ENCODE data around the gene KCNQ1. TPM values are rescaled to one million over a fixed set of nuclear protein-coding genes. Genes with fewer than 3 reads are reported as not detected.

Gene KCNQ1
- total RNA-seq, 2 donors from 2014 or later: 51.4 to 55.8 TPM

GRCh38 chr11:2730272-2731129 is 285.7 kb downstream of the KCNQ1 start:
- Histone ChIP-seq H3K27ac (no peak overlapping the region), H3K36me3 (no peaks in the 10 kb centered on the region), H3K4me3 (no peak overlapping the region), H3K27me3 (no peaks in the 10 kb centered on the region), H3K9me3 (no peaks in the 10 kb centered on the region), H3K9ac (ENCODE audit: low read depth in 2 of 2, low read length in 2 of 2) (no peak overlapping the region), H3K4me1 (no peaks in the 10 kb centered on the region)
- no peak for DNase-seq
- TF ChIP-seq, protein P1, sequence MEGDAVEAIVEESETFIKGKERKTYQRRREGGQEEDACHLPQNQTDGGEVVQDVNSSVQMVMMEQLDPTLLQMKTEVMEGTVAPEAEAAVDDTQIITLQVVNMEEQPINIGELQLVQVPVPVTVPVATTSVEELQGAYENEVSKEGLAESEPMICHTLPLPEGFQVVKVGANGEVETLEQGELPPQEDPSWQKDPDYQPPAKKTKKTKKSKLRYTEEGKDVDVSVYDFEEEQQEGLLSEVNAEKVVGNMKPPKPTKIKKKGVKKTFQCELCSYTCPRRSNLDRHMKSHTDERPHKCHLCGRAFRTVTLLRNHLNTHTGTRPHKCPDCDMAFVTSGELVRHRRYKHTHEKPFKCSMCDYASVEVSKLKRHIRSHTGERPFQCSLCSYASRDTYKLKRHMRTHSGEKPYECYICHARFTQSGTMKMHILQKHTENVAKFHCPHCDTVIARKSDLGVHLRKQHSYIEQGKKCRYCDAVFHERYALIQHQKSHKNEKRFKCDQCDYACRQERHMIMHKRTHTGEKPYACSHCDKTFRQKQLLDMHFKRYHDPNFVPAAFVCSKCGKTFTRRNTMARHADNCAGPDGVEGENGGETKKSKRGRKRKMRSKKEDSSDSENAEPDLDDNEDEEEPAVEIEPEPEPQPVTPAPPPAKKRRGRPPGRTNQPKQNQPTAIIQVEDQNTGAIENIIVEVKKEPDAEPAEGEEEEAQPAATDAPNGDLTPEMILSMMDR (IDR thresholded peaks at IDR 0.05): no peak
- intact Hi-C loops (cut with DNase I): no loop called here

DNA sequence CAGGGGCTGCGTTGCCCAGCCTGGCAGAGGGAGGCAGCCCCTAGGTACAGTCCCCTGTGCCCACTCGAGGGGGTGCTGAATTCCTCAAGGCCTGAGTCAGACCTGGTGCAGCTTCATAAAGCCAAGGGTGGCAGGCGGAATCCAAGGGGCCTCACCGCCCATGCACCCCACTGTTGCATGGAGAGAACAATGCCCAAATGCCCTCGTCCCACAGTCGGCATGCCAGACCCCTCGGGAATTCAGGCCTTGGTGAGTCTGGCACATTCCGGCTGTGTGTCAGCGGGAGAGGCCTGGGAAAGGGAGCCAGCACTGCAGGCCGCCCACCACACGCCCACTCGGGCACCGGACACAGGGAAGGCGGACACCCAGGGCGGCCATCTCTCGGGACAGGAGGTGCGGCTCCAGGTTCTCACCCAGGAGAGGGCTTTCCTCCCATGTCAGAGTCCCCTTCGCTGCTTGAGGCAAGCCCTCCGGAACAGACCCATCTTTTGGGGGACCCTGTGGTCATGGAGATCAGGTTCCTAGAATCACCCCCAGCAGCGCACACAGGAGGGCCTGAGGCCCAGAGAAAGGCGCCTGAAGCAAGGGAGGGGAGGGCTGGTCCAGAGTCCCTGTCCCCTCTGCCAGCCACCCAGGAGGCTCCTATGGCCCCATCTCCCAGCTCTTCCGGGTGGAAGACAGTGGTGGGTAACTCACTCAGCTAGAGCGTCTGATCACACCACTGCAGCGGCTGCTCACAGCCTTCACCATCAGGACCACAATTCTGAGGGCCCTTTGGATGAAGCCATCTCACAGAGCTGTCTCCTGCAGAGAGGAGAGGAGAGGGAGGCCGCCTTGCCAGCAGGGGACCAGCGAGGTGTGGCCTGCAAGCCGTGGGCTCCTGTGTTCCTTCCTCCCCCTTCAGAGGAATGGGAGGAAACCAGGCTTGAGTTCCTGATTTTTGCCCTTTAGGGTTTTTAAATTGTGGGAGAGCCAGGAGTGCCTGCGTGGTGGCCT is 286.6 kb downstream of the KCNQ1 start:
- no peaks in the 10 kb centered on the region for H3K36me3 ChIP-seq
- no peaks in the 10 kb centered on the region for H3K27me3 ChIP-seq
- DNase-seq: no peak
- H3K27ac ChIP-seq: no peak overlapping the region
- H3K4me1 ChIP-seq: no peaks in the 10 kb centered on the region
- H3K4me3 ChIP-seq: no peak overlapping the region
- TF ChIP-seq, protein P1 (IDR thresholded peaks at IDR 0.05): no peak
- H3K9ac ChIP-seq (ENCODE audit: low read depth in 2 of 2, low read length in 2 of 2): no peak overlapping the region
- no peaks in the 10 kb centered on the region for H3K9me3 ChIP-seq
- intact Hi-C loops (cut with DNase I): no loop called here

DNA sequence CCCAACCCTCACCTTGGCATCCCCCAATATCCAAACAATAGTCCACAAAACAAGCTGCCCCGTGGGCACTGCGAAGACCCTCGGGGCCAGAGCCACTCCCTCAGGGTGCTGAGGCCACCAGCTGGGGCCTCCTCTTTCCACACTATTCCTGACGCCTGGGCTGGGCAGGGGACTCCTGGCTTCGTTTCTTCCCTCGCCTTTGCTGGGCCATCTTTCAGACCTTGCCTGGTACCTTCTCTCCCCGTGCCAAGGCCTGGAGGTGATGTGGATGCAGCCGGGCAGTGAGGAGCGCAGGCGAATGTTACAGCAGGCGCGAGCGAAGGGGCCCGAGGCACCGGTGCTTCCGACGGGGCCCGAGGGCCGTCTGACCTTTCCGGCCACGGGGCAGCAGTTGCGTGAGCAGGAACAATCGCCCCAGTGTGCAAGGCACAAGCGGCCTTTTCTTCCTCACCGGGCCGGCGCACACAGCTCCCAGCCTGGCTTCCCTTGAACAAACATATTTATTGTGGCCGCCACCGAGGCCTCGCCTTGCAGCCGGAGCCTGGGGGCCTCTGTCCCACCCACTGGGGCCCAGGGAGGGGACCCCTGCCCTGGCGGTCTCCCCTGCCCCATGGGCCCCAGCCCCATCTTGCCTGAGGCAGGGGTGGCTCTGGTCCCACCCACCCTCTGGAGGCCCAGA is 287.6 kb downstream of the KCNQ1 start:
- H3K9ac ChIP-seq (ENCODE audit: low read depth in 2 of 2, low read length in 2 of 2): no peak overlapping the region
- peaks cover 8% of the 10 kb centered on the region for H3K4me1 ChIP-seq
- H3K4me3 ChIP-seq: no peak overlapping the region
- intact Hi-C loops (cut with DNase I): no loop called here
- no peaks in the 10 kb centered on the region for H3K36me3 ChIP-seq
- DNase-seq: no peak
- no peaks in the 10 kb centered on the region for H3K9me3 ChIP-seq
- no peaks in the 10 kb centered on the region for H3K27me3 ChIP-seq
- no peak overlapping the region for H3K27ac ChIP-seq
- TF ChIP-seq, protein P1 (IDR thresholded peaks at IDR 0.05): no peak

- no peaks in the 10 kb centered on the region for H3K27me3 ChIP-seq
- no peak overlapping the region for H3K4me3 ChIP-seq
- no peaks in the 10 kb centered on the region for H3K36me3 ChIP-seq
- H3K9me3 ChIP-seq: no peaks in the 10 kb centered on the region
- TF ChIP-seq, protein P1 (IDR thresholded peaks at IDR 0.05): no peak
- H3K9ac ChIP-seq (ENCODE audit: low read depth in 2 of 2, low read length in 2 of 2): no peak overlapping the region
- intact Hi-C loops (cut with DNase I): no loop called here
- no peak for DNase-seq
- peaks cover 14% of the 10 kb centered on the region for H3K4me1 ChIP-seq
- H3K27ac ChIP-seq: no peak overlapping the region
Measured at GRCh38 chr11:2732940-2733628, 288.3 kb downstream of the KCNQ1 start.
